LNCAP (cell line): ENCODE measurements around the gene GUCA1A.

ENCODE experiments used
- TF ChIP-seq, protein P1 (sequence below): fragments of 450-650 bp; IDR thresholded peaks from 2 replicates; pipeline ENCODE4 v1.5.1; 2017; ENCODE audit warnings: mild to moderate bottlenecking

Gene GUCA1A

GRCh38 chr6:42184475-42184874 lies 11.3 kb downstream of the GUCA1A start:
- TF ChIP-seq, protein P1, sequence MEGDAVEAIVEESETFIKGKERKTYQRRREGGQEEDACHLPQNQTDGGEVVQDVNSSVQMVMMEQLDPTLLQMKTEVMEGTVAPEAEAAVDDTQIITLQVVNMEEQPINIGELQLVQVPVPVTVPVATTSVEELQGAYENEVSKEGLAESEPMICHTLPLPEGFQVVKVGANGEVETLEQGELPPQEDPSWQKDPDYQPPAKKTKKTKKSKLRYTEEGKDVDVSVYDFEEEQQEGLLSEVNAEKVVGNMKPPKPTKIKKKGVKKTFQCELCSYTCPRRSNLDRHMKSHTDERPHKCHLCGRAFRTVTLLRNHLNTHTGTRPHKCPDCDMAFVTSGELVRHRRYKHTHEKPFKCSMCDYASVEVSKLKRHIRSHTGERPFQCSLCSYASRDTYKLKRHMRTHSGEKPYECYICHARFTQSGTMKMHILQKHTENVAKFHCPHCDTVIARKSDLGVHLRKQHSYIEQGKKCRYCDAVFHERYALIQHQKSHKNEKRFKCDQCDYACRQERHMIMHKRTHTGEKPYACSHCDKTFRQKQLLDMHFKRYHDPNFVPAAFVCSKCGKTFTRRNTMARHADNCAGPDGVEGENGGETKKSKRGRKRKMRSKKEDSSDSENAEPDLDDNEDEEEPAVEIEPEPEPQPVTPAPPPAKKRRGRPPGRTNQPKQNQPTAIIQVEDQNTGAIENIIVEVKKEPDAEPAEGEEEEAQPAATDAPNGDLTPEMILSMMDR = no peak

GRCh38 chr6:42185597-42185996 lies 12.4 kb downstream of the GUCA1A start:
- TF ChIP-seq, protein P1 = no peak

DNA sequence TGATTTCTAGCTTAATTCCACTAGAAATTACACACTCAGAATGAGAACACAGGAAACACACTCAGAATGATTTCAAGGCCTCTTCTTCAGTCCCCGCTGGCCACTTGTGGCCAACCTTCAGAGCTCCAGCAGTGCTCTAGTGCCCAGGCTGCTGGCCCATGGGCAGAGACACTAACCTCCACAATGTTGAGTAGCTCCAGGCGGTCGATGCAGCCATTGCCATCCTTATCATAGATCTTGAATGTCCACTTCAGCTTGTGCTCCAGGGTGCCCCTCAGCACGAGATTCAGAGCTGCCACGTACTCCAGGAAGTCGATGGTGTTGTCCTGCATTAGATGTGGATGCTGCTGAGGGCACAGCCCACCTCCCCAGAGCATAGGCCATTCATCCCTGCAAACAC lies 15.2 kb downstream of the GUCA1A start:
- TF ChIP-seq, protein P1 = no peak

DNA sequence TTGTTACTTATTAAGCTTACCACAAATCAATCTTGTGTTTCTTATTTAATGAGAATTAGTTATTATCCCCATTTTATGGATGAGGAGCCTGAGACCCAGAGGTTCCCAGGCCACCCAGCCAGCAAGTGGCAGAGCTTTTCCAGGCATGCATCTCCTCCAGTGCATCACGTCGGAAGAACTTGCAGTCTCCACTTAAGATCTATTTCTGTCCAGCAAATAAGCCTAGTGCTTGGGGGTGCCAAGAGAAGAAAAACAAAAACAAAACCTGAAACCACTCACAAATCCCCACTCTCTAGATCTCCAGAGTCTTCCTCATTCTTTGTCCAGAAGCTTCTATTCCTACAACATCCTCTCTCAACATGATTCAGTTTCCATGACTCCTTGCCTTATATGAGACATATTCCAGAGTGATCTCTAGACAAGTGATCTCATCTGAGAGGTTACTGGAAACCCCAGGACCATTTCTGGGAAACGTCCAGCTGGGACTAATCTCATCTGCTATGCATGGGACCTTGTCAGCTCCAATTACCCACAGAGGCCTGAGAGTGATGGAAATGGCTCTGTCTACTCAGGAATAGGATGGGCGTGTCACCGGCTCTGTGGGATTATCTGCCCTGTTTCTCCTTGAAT lies 17.5 kb downstream of the GUCA1A start:
- TF ChIP-seq, protein P1 = no peak

- TF ChIP-seq, protein P1 = no peak
Observed at GRCh38 chr6:42193491-42193894, 20.3 kb downstream of the GUCA1A start.

DNA sequence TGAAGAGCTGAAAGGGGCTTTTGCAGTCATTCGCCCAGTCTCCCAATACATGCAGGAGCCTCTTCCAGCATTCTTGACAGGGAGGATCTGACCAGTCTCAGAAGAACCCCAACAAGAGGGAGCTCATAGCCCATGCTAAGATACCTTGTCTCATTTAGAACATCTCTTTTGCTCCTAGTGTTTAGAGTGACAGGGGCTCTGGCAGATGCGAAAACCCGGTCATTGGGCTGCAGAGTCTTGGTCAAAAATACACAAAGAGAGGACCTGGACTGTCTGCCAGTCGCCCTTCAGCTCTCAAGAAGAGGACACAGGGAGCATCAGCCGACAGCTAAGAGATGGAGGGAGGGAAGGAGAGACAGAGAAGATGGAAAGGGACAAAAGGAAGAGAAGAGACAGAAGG lies 20.9 kb downstream of the GUCA1A start:
- TF ChIP-seq, protein P1 = no peak

GRCh38 chr6:42195415-42195814 lies 22.3 kb downstream of the GUCA1A start:
- TF ChIP-seq, protein P1 = no peak
